Lung (tissue), 12 donors: Measurements from ENCODE around the gene KRT14. TPM values are rescaled to one million over a fixed set of nuclear protein-coding genes. Genes with fewer than 3 reads are reported as not detected.
"Not testable (repeated sequence)": the region's sequence is repeated elsewhere in the genome, so short reads cannot be mapped to it uniquely, and the experiment has no call there.

ENCODE experiments used
- ATAC-seq: fragments of 200-7000 bp; cut with Tn5 transposase; one replicate; pipeline ENCODE4 v1.9.1; 2020; ENCODE audit warnings: moderate number of reproducible peaks; ENCODE audit not compliant: insufficient read depth, low FRiP score
- DNase-seq, 3 donors: peaks; one replicate each; pipeline ENCODE4 v3.0.0-alpha.2; 2013 to 2017
- H3K27ac ChIP-seq, 2 donors: one replicate each; pipeline ENCODE4 v1.5.1; 2013; ENCODE audit warnings: mild to moderate bottlenecking in 2 of 2, moderate library complexity in 2 of 2, control low read depth in 1 of 2, inconsistent platforms in 1 of 2, low read depth in 1 of 2, low read length in 1 of 2
- H3K27me3 ChIP-seq, 3 donors: one replicate each; pipeline ENCODE4 v1.5.1; 2013; ENCODE audit warnings: low read length in 2 of 3; ENCODE audit not compliant: control insufficient read depth in 3 of 3, insufficient read depth in 3 of 3
- H3K36me3 ChIP-seq, 4 donors: one replicate each; pipeline ENCODE4 v1.5.1; 2013; ENCODE audit warnings: low read length in 4 of 4, mild to moderate bottlenecking in 1 of 4, moderate library complexity in 1 of 4; ENCODE audit not compliant: control insufficient read depth in 4 of 4, insufficient read depth in 4 of 4
- H3K4me1 ChIP-seq, 5 donors: one replicate each; pipeline ENCODE4 v1.5.1; 2013; ENCODE audit warnings: low read length in 5 of 5, mild to moderate bottlenecking in 2 of 5, moderate library complexity in 1 of 5; ENCODE audit not compliant: control insufficient read depth in 5 of 5, insufficient read depth in 5 of 5
- H3K4me3 ChIP-seq: one replicate; pipeline ENCODE4 v1.5.1; 2013; ENCODE audit warnings: mild to moderate bottlenecking, control low read depth, moderate library complexity
- H3K9ac ChIP-seq, 2 donors: one replicate each; pipeline ENCODE4 v1.5.1; 2013; ENCODE audit warnings: low read length in 2 of 2, control low read depth in 1 of 2; ENCODE audit not compliant: insufficient read depth in 1 of 2
- H3K9me3 ChIP-seq, 4 donors: one replicate each; pipeline ENCODE4 v1.5.1; 2013; ENCODE audit warnings: low read length in 3 of 4, mild to moderate bottlenecking in 1 of 4, moderate library complexity in 1 of 4; ENCODE audit not compliant: control insufficient read depth in 4 of 4, insufficient read depth in 3 of 4
- WGBS, 2 donors: extraction: QIAGEN DNeasy Blood & Tissue Kit; methylation state at CpG; one replicate each; pipeline ENCODE4 v1.1.7; 2013; 5-methylcytosine and 5-hydroxymethylcytosine counted together
- polyA plus RNA-seq, 2 donors: library from polyadenylated mRNA; stranded (reverse); fragments of 200-250 nt; gene quantifications; one replicate each; pipeline ENCODE4 v1.2.1, GENCODE V29; 2013
- total RNA-seq, 2 donors: library from RNA; depleted of rRNA in 1 of 2; stranded (reverse); fragments of >200 nt in 1 of 2; gene quantifications; one replicate each; pipeline ENCODE4 v1.2.1, GENCODE V29; 2014 to 2021
- TF ChIP-seq, protein P1 (sequence below): IDR thresholded peaks from 2 replicates; pipeline ENCODE4 v1.5.1; 2012; ENCODE audit warnings: mild to moderate bottlenecking; ENCODE audit errors: control extremely low read depth, extremely low read depth
- donor health status: control.
- donor health status: control.
- donor health status: Bipolar disorder and iron deficiency.
- donor health status: healthy.
- donor health status: DM: yes; HTN: yes; CAD: no.

The KRT14 gene
- total and polyA plus RNA-seq, 4 donors = 0.37 to 0.71 (median 0.63) TPM; not detected in 1

DNA sequence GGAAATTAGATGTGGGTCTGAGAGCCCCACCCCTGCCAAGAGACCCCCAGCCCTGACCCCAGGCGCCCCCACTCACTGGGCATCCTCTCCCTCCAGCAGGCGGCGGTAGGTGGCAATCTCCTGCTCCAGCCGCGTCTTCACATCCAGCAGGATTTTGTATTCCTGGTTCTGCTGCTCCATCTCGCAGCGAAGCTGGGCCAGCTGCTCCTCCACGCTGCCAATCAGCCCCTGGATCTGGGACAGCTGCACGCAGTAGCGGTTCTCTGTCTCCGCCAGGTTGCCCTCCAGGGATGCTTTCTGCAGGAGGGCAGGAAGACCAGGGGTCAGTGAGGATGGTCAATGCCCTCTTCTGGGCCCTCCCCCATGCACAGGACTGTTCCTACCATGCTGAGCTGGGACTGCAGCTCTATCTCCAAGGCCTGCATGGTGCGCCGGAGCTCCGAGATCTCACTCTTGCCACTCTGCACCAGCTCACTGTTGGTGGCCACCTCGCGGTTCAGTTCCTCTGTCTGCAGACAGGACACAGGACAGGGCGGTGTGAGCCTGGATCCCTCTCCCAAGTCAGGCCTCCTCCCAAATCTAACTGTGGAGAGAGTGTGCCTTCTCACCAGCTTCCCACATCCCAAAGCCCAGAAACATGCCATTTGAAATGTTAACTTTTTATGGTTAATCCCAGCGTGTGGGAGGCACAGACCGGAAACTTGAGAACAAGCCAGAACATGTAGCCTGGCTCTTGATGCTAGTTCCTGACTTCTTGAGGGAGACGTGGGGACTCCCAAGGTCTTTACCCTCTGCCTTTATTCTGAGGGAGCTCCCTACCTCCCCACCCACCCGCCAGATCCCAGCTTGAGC, 34.1 kb upstream of the KRT14 start:
- 82 to 87% methylated on average over 21 of the region's 21 CpGs for WGBS, 2 donors
- no peak for ATAC-seq
- no peak overlapping the region for H3K4me3 ChIP-seq

DNA sequence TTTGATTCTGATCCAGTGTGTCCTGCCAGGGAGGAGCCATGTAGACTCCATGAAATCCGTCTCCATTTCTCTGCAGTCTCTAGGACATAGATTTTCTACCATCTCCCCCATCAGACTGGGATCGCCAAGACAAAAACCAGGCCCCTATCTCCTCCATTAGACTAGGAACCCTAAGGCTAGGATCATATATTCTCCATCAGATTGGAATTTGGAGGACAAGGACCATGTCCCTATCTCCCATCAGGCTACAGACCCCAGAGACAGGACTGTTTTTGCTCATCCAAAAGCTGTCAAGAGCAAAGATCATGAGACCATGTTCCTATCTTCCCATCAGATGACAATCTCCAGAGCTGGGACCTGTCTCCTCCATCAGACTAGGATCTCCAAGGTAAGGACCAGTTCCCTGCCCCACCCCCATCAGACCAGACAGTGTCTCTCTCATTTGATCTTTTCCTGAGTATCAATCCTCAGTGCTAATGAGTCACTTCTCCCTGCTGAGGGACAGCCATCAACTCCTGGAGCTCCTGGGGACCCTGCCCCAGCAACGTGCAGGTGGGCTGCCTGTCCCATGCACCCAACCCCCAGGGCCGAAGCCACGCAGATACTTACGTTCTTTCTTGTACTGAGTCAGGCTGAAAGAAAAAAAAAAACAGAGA, 33.4 kb upstream of the KRT14 start:
- H3K27ac ChIP-seq, H3K36me3 ChIP-seq, H3K9me3 ChIP-seq, H3K4me1 ChIP-seq, H3K4me3 ChIP-seq, ATAC-seq, H3K27me3 ChIP-seq, H3K9ac ChIP-seq: not testable (repeated sequence)
- WGBS, 2 donors = 80 to 91% methylated on average over 6 of the region's 6 CpGs
- DNase-seq = peak in 1 of 3 donors; percentile 6

More for the DNA sequence above, 34.1 kb upstream of the KRT14 start:
- Histone ChIP-seq H3K36me3 (no peaks in the 10 kb centered on the region), H3K27me3 (no peaks in the 10 kb centered on the region), H3K4me1 (peaks cover 0 to 4% (median 0%) of the 10 kb centered on the region in 5 donors), H3K27ac (no peak overlapping the region), H3K9ac (no peak overlapping the region), H3K9me3 (no peaks in the 10 kb centered on the region)
- TF ChIP-seq, protein P1, sequence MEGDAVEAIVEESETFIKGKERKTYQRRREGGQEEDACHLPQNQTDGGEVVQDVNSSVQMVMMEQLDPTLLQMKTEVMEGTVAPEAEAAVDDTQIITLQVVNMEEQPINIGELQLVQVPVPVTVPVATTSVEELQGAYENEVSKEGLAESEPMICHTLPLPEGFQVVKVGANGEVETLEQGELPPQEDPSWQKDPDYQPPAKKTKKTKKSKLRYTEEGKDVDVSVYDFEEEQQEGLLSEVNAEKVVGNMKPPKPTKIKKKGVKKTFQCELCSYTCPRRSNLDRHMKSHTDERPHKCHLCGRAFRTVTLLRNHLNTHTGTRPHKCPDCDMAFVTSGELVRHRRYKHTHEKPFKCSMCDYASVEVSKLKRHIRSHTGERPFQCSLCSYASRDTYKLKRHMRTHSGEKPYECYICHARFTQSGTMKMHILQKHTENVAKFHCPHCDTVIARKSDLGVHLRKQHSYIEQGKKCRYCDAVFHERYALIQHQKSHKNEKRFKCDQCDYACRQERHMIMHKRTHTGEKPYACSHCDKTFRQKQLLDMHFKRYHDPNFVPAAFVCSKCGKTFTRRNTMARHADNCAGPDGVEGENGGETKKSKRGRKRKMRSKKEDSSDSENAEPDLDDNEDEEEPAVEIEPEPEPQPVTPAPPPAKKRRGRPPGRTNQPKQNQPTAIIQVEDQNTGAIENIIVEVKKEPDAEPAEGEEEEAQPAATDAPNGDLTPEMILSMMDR = no peak
- DNase-seq = peak in 1 of 3 donors; percentile 9

DNA sequence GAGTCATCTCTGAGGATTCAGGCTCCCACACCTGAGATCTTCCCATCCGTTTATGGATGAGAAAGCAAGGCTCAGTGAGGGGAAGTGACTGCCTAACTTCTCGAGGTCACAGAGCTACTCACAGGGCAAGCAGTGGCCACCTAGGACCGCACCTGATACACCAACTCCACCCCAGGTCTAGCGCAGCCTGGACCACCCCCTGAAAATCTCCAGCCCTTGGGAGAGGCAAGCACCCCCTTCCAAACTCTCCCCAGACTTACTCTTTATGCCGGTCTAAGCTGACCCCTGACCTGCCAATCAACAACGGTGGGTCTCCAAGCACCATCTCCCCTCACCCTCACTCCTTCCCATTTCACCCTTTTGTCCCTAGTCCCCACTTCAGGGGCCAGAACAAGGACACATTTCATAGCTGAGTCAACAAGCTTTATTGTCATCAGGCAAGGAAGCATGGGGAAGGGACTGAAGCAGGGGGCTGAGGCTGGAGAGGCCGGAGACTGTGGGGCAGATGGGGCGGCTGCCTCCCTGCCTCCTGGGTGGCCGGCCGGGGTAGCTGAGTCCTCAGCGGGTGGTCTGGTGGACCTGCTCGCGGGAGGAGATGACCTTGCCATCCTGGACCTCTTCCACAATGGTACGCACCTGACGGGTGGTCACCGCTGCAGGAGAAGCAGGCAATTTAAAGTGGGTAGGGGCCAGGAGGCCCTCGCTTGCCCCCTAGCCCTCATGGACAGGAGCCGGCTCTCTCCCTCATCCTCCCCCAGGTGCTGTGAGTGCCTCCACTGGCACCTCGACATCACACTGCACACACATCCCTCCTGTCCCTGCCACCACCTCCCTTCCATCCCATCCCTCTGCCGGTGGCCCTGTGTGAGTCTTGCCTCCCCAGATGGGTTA, 32.6 kb upstream of the KRT14 start:
- H3K9me3 ChIP-seq = no peaks in the 10 kb centered on the region
- H3K27ac ChIP-seq = no peak overlapping the region
- peaks cover 0 to 4% (median 0%) of the 10 kb centered on the region in 5 donors for H3K4me1 ChIP-seq
- DNase-seq (peak in 1 of 3 donors; percentile 8), ATAC-seq (no peak)
- no peaks in the 10 kb centered on the region for H3K27me3 ChIP-seq
- no peaks in the 10 kb centered on the region for H3K36me3 ChIP-seq
- WGBS, 2 donors = 82 to 86% methylated on average over 18 to 19 of the region's 20 CpGs
- TF ChIP-seq, protein P1 = no peak
- no peak overlapping the region for H3K4me3 ChIP-seq
- H3K9ac ChIP-seq = no peak overlapping the region
